ENCODE measurements around the gene ELAC2.

The ELAC2 gene

GRCh38 chr17:13016881-13017654 is 759 bp downstream of the ELAC2 start:
- DNase-seq: no peak

- no peak for DNase-seq
Observed at GRCh38 chr17:13014801-13015200, 3.0 kb downstream of the ELAC2 start.

GRCh38 chr17:13010959-13011358 is 6.9 kb downstream of the ELAC2 start:
- DNase-seq: no peak

GRCh38 chr17:13008461-13008860 is 9.4 kb downstream of the ELAC2 start:
- no peak for DNase-seq

GRCh38 chr17:13005530-13005929 is 12.3 kb downstream of the ELAC2 start:
- no peak for DNase-seq

GRCh38 chr17:13004336-13004735 is 13.5 kb downstream of the ELAC2 start:
- DNase-seq: no peak

GRCh38 chr17:13003927-13004326 is 13.9 kb downstream of the ELAC2 start:
- DNase-seq: no peak

GRCh38 chr17:13003454-13003851 is 14.4 kb downstream of the ELAC2 start:
- DNase-seq: no peak

- DNase-seq: peak; percentile 58
Observed at GRCh38 chr17:13002761-13003453, 14.9 kb downstream of the ELAC2 start.

- no peak for DNase-seq
Observed at GRCh38 chr17:13001991-13002615, 15.7 kb downstream of the ELAC2 start.

- no peak for DNase-seq
Observed at GRCh38 chr17:13000561-13000960, 17.3 kb downstream of the ELAC2 start.

GRCh38 chr17:12998874-12999273 is 19.0 kb downstream of the ELAC2 start:
- no peak for DNase-seq

- no peak for DNase-seq
Observed at GRCh38 chr17:12998461-12998860, 19.4 kb downstream of the ELAC2 start.

- DNase-seq: no peak
Observed at GRCh38 chr17:12996941-12997340, 20.9 kb downstream of the ELAC2 start.

- DNase-seq: no peak
Observed at GRCh38 chr17:12996357-12996756, 21.5 kb downstream of the ELAC2 start.

- DNase-seq: no peak
Observed at GRCh38 chr17:12995896-12996295, 21.9 kb downstream of the ELAC2 start.

- DNase-seq: no peak
Observed at GRCh38 chr17:12995106-12995895, 22.5 kb downstream of the ELAC2 start.

- no peak for DNase-seq
Observed at GRCh38 chr17:12994341-12995074, 23.3 kb downstream of the ELAC2 start.

- DNase-seq: no peak
Observed at GRCh38 chr17:12993631-12994030, 24.2 kb downstream of the ELAC2 start.

GRCh38 chr17:12992676-12993075 is 25.2 kb downstream of the ELAC2 start:
- no peak for DNase-seq

GRCh38 chr17:12990926-12991325 is 26.9 kb downstream of the ELAC2 start:
- no peak for DNase-seq

- no peak for DNase-seq
Observed at GRCh38 chr17:12990041-12990808, 27.6 kb downstream of the ELAC2 start.

All from activated CD4-positive, CD25-positive, alpha-beta regulatory T cell treated with anti-CD3 and anti-CD28 coated beads, Interleukin-2, amount 50 U/mL, for 72 hours (primary cell).